ENCODE results near the gene PEX3.

DNA sequence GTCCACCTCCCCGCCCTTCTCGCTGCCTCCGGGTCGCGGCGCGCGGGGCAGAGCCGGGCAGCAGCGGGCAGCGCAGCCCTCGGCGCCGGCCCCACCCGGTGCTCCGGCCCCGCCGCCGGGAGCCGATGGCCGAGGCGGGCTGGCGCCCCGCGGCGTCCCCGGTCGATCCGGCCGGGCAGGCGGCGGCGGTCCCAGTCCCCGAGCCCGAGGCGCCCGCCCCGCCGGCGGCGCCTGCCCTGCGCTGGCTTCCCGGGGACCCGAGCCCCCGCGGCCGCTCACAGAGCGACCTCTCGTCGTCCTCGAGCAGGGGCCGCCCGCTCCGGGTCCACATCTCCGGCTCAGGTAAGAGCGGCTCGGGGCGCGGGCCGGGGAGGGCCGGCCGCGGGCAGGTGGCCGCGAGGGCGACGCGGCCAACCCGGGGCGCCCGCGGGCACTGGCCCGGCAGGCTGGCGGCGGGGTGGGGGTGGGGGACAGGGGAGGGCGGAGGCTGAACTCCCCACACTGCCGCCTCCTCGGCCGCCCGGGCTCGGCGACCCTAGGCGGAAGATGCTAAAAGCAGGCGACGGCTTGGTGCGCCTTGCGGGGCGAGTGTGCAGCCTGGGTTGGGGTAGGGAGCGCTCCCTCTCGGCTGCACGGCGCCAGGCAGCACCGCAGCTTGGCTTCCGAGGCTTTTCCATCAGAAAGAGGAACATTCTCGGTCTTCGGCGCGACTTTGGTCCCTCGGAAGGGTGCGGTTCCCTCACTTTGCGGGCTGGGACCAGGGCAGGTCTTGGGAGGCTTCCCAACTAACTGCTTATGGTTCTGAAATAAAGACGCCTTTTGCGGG, 86.5 kb downstream of the PEX3 start:
- TF ChIP-seq, protein P1, sequence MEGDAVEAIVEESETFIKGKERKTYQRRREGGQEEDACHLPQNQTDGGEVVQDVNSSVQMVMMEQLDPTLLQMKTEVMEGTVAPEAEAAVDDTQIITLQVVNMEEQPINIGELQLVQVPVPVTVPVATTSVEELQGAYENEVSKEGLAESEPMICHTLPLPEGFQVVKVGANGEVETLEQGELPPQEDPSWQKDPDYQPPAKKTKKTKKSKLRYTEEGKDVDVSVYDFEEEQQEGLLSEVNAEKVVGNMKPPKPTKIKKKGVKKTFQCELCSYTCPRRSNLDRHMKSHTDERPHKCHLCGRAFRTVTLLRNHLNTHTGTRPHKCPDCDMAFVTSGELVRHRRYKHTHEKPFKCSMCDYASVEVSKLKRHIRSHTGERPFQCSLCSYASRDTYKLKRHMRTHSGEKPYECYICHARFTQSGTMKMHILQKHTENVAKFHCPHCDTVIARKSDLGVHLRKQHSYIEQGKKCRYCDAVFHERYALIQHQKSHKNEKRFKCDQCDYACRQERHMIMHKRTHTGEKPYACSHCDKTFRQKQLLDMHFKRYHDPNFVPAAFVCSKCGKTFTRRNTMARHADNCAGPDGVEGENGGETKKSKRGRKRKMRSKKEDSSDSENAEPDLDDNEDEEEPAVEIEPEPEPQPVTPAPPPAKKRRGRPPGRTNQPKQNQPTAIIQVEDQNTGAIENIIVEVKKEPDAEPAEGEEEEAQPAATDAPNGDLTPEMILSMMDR (IDR thresholded peaks at IDR 0.05) = peak in 4 of 6 experiments; percentile 14 to 43 (median 28)
- no peak for TF ChIP-seq POLR2A (IDR thresholded peaks at IDR 0.05)
- no peak for TF ChIP-seq POLR2AphosphoS5 (IDR thresholded peaks at IDR 0.05)
- TF ChIP-seq EP300 (IDR thresholded peaks at IDR 0.05) = no peak
